Measurements from ENCODE around the gene PRKCH. TPM values are rescaled to one million over a fixed set of nuclear protein-coding genes. Genes with fewer than 3 reads are reported as not detected.

Gene PRKCH
- total RNA-seq, 3 donors from 2014 or later: 27.0 to 41.3 (median 34.0) TPM

DNA sequence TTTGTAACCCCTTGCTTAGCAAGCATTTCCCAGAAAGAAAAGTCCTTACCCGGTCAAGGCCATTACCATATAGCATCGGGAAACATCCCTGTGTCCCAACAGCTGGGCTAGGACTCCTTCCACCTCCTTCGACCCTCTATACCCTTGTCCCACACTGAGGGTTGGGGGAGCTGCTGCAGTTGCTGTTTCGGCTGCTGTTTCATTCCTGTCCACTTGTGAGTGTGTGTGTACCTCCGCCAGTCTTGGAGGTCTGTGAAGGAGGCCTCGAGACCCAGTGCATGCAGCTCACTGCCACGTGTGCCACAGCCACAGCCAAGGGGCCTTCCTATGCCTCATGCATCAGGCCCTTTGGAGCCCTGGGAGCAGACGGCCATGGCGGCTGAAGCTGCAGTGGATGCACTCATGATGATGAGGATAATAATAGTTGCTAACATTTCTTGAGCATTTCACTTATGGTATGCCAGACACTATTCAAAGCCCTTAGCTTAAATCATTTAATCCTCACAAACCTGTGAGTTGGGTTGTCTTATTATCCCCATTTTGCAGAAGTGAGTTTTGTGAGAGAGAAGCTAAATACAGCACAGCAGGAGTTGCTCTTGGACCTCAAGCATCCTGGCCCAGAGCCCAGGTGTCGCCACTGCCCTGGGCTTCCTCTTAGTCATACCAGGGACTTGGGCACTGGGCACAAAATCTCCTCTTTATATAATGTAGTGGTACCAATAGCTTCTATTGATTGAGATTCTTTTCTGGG is 156.5 kb downstream of the PRKCH start:
- Histone ChIP-seq H3K27me3 (no peaks in the 10 kb centered on the region), H3K27ac (peak overlapping the region; percentile 82 to 91), H3K4me3 (no peak overlapping the region), H3K36me3 (no peaks in the 10 kb centered on the region), H3K9me3 (no peaks in the 10 kb centered on the region), H3K4me1 (peaks cover 0 to 4% of the 10 kb centered on the region in 2 donors)
- intact Hi-C loops (cut with DNase I; ENCODE audit: low total_unique reads): no loop called here
- no peak for TF ChIP-seq POLR2AphosphoS5 (IDR thresholded peaks at IDR 0.05)
- TF ChIP-seq CTCF (IDR thresholded peaks at IDR 0.05): no peak
- no peak for TF ChIP-seq POLR2A (IDR thresholded peaks at IDR 0.05)
- peak; percentile 64 to 68 for DNase-seq (ENCODE audit: low spot score in 2 of 2)

- intact Hi-C loops (cut with DNase I; ENCODE audit: low total_unique reads): no loop called here
- Histone ChIP-seq H3K36me3 (no peaks in the 10 kb centered on the region), H3K4me1 (peaks cover 0 to 4% of the 10 kb centered on the region in 2 donors), H3K4me3 (no peak overlapping the region), H3K9me3 (no peaks in the 10 kb centered on the region), H3K27me3 (no peaks in the 10 kb centered on the region), H3K27ac (peak overlapping the region; percentile 11 to 61)
- TF ChIP-seq POLR2AphosphoS5 (IDR thresholded peaks at IDR 0.05) (no peak), POLR2A (IDR thresholded peaks at IDR 0.05) (no peak), CTCF (IDR thresholded peaks at IDR 0.05) (no peak)
- DNase-seq (ENCODE audit: low spot score in 2 of 2): no peak
Observed at GRCh38 chr14:61478971-61479473, 157.6 kb downstream of the PRKCH start.

DNA sequence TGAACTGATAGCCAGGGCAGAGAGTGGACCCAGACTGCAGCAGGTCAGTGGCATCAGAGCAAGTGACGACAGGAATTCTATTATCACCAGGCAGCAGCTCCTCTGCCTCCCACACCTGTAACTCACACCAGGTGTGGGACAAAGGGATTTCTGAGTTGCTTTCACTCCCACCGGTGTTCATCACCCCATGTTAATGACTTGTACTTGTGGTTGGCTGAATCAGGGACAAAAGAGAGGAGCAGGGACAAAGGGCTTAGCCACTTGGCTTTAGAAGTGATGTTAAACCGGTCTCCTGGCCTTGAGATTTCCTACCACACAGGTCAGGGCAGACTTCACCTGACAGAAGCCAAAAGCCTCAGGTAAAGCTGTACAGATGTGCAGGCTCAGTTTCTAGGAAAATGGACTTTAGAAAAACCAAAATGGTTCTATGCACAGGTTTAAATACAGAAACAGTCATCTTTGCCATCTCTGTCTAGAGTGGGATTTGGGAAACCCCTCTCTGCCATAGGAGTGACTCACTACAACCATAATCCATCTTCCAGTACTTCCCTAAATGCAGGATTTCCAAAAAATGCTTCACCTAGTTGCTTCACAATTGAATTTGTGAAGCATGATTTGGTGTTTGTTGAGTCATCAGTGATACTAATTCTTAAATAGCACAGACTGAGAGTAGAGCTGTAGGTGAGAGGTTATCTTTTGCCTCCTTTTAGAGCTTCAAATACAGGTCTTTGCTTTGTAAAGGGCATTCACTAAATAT is 158.5 kb downstream of the PRKCH start:
- intact Hi-C loops (cut with DNase I; ENCODE audit: low total_unique reads): loop anchor here (2.0 kb wide), 1 partner anchor 55 kb away; no protein-coding TSS in a partner anchor
- Histone ChIP-seq H3K27me3 (no peaks in the 10 kb centered on the region), H3K27ac (peak overlapping the region in 1 of 2 donors; percentile 61), H3K9me3 (no peaks in the 10 kb centered on the region), H3K4me1 (peaks cover 0 to 4% of the 10 kb centered on the region in 2 donors), H3K36me3 (no peaks in the 10 kb centered on the region), H3K4me3 (no peak overlapping the region)
- no peak for DNase-seq (ENCODE audit: low spot score in 2 of 2)
- TF ChIP-seq POLR2A (IDR thresholded peaks at IDR 0.05) (no peak), POLR2AphosphoS5 (IDR thresholded peaks at IDR 0.05) (no peak), CTCF (IDR thresholded peaks at IDR 0.05) (no peak)

DNA sequence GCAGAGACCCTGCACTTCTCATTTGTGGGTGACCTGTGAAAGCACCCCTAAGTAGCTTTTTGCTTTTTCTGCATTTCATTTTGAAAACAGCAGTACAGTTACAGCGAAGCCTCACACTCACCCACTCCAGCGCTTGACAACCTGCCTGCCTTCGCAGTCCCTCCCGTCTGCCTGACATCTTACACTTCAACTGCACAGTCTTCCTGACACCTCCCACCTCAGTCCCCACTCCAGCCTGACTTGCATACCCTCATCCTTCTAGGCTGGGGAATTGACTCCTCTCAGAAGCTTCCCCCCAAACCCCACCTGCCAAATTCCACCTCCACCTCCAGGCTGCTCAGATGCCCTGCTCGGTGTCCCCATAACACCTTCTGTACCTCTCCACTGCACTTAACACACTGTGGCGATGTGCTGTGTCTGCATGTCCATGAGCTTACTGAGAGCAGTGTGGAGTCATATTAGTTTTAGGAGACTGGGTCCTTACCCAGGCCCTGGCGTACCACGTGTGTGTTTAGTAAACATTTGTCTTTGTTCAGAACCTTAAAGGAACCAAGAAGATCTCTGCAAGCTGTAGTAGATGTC is 159.4 kb downstream of the PRKCH start:
- DNase-seq (ENCODE audit: low spot score in 2 of 2): no peak
- TF ChIP-seq POLR2AphosphoS5 (IDR thresholded peaks at IDR 0.05) (no peak), CTCF (IDR thresholded peaks at IDR 0.05) (no peak), POLR2A (IDR thresholded peaks at IDR 0.05) (no peak)
- no peak overlapping the region for H3K27ac ChIP-seq
- intact Hi-C loops (cut with DNase I; ENCODE audit: low total_unique reads): loop anchor here (2.0 kb wide), 1 partner anchor 54 kb away; no protein-coding TSS in a partner anchor
- H3K9me3 ChIP-seq: no peaks in the 10 kb centered on the region
- no peak overlapping the region for H3K4me3 ChIP-seq
- peaks cover 0 to 4% of the 10 kb centered on the region in 2 donors for H3K4me1 ChIP-seq
- no peaks in the 10 kb centered on the region for H3K36me3 ChIP-seq
- no peaks in the 10 kb centered on the region for H3K27me3 ChIP-seq

All from breast epithelium (tissue), 4 donors.